Gastroesophageal sphincter (tissue), 4 donors: ENCODE measurements around the gene RTN4RL1. TPM values are rescaled to one million over a fixed set of nuclear protein-coding genes. Genes with fewer than 3 reads are reported as not detected.

Experiments used
- ATAC-seq: fragments of 150-250 bp; one replicate; pipeline ENCODE4 v1.9.1; 2016; ENCODE audit warnings: mild to moderate bottlenecking, moderate library complexity
- H3K27ac ChIP-seq, 4 donors: fragments of 200-600 bp; sonication (generic) in 3 of 4; 1 replicate in 3 of 4; 2 replicates in 1 of 4; pipeline ENCODE4 v1.5.1; 2016 to 2019
- H3K27me3 ChIP-seq: fragments of 200-600 bp; sonication (generic); one replicate; pipeline ENCODE4 v1.5.1; 2019
- H3K36me3 ChIP-seq, 2 donors: fragments of 200-600 bp; sonication (generic); one replicate each; pipeline ENCODE4 v1.5.1; 2019; ENCODE audit warnings: control low read depth in 1 of 2
- H3K4me1 ChIP-seq, 3 donors: fragments of 200-600 bp; sonication (generic); 1 replicate in 2 of 3; 2 replicates in 1 of 3; pipeline ENCODE4 v1.5.1; 2016 to 2019; ENCODE audit warnings: control low read depth in 2 of 3
- H3K4me3 ChIP-seq, 2 donors: fragments of 200-600 bp; sonication (generic); one replicate each; pipeline ENCODE4 v1.5.1; 2019; ENCODE audit warnings: mild to moderate bottlenecking in 1 of 2, moderate library complexity in 1 of 2
- H3K9me3 ChIP-seq, 3 donors: fragments of 200-600 bp; sonication (generic); one replicate each; pipeline ENCODE4 v1.5.1; 2017 to 2019; ENCODE audit warnings: control low read depth in 2 of 3
- CTCF ChIP-seq, 4 experiments: fragments of 200-600 bp in 2 of 4; fragments of 450-650 bp in 2 of 4; sonication (generic) in 1 of 4; IDR thresholded peaks; one replicate each; pipeline ENCODE4 v1.5.1; 2017 to 2019; ENCODE audit warnings: antibody characterized with exemption in 4 of 4, mild to moderate bottlenecking in 2 of 4, moderate library complexity in 2 of 4
- EP300 ChIP-seq: sonication (generic); formaldehyde crosslinking; IDR thresholded peaks from one replicate; pipeline ENCODE4 v1.6.1; 2017; ENCODE audit warnings: antibody characterized with exemption, mild to moderate bottlenecking
- POLR2A ChIP-seq, 2 donors: fragments of 450-650 bp; IDR thresholded peaks; one replicate each; pipeline ENCODE4 v1.6.1; 2017; ENCODE audit warnings: antibody characterized with exemption in 2 of 2, mild to moderate bottlenecking in 2 of 2, moderate library complexity in 1 of 2
- POLR2AphosphoS5 ChIP-seq: sonication (generic); formaldehyde crosslinking; IDR thresholded peaks from one replicate; pipeline ENCODE4 v1.6.1; 2017; ENCODE audit warnings: antibody characterized with exemption
- WGBS, 2 donors: methylation state at CpG; one replicate each; pipeline ENCODE4 v1.1.5; 2018; ENCODE audit warnings: low coverage in 1 of 2; 5-methylcytosine and 5-hydroxymethylcytosine counted together
- total RNA-seq, 4 donors: library from RNA; depleted of rRNA; stranded (reverse); fragments of >200 nt; gene quantifications; one replicate each; pipeline ENCODE4 v1.1.0, GENCODE V29; 2016

Gene RTN4RL1
- total RNA-seq, result under 1 TPM in 3 of 4 donors, not detected in 1; 0.58 to 0.81 (median 0.72) TPM

GRCh38 chr17:2025220-2025621 is at the start of gene RTN4RL1:
TSS of gene RTN4RL1 (minus strand) at chr17:2025334. CDS start at chr17:2024865, 469 bp downstream.
- Histone ChIP-seq H3K9me3 (no peaks in the 10 kb centered on the region), H3K27ac (peak within 1 kb of the TSS in 1 of 4 donors; percentile 55), H3K27me3 (peaks cover 74% of the 10 kb centered on the region), H3K36me3 (no peaks in the 10 kb centered on the region), H3K4me1 (peaks cover 0 to 41% (median 23%) of the 10 kb centered on the region in 3 donors), H3K4me3 (peak within 1 kb of the TSS; percentile 27 to 61)
- ATAC-seq, result peak; percentile 45
- TF ChIP-seq POLR2A (IDR thresholded peaks at IDR 0.05), result no peak
- no peak for TF ChIP-seq EP300
- no peak for TF ChIP-seq CTCF (IDR thresholded peaks at IDR 0.05)
- no peak for TF ChIP-seq POLR2AphosphoS5
- WGBS, 2 donors, result no CpG with 5 or more reads among the region's 47 CpGs

- peaks cover 0 to 78% of the 10 kb centered on the region in 2 donors for H3K36me3 ChIP-seq
- no CpG with 5 or more reads among the region's 10 CpGs for WGBS, 2 donors
- H3K27ac ChIP-seq, result peak overlapping the region in 3 of 4 donors; percentile 73 to 80 (median 78)
- no peak for ATAC-seq
- TF ChIP-seq POLR2AphosphoS5 (no peak), POLR2A (IDR thresholded peaks at IDR 0.05) (no peak), EP300 (no peak), CTCF (IDR thresholded peaks at IDR 0.05) (no peak)
- peaks cover 0 to 66% (median 39%) of the 10 kb centered on the region in 3 donors for H3K4me1 ChIP-seq
- no peaks in the 10 kb centered on the region for H3K27me3 ChIP-seq
- no peak overlapping the region for H3K4me3 ChIP-seq
- H3K9me3 ChIP-seq, result no peaks in the 10 kb centered on the region
Observed at GRCh38 chr17:2074919-2075318, 49.8 kb upstream of the RTN4RL1 start.

- H3K36me3 ChIP-seq, result peaks cover 0 to 70% of the 10 kb centered on the region in 2 donors
- 61% methylated on average over 7 of the region's 31 CpGs; no CpG with 5 or more reads in 1 of the 2 donors for WGBS, 2 donors
Observed at GRCh38 chr17:2071455-2072281, 46.5 kb upstream of the RTN4RL1 start.

GRCh38 chr17:2071024-2071385 is 45.9 kb upstream of the RTN4RL1 start:
- H3K27me3 ChIP-seq, result no peaks in the 10 kb centered on the region
- TF ChIP-seq POLR2AphosphoS5 (no peak), EP300 (no peak), POLR2A (IDR thresholded peaks at IDR 0.05) (no peak), CTCF (IDR thresholded peaks at IDR 0.05) (no peak)
- peaks cover 0 to 71% of the 10 kb centered on the region in 2 donors for H3K36me3 ChIP-seq
- no peaks in the 10 kb centered on the region for H3K9me3 ChIP-seq
- no peak overlapping the region for H3K4me3 ChIP-seq
- peak overlapping the region; percentile 15 to 85 (median 75) for H3K27ac ChIP-seq
- peaks cover 0 to 82% (median 56%) of the 10 kb centered on the region in 3 donors for H3K4me1 ChIP-seq
- 100% methylated on average over 1 of the region's 6 CpGs; no CpG with 5 or more reads in 1 of the 2 donors for WGBS, 2 donors
- no peak for ATAC-seq

More at GRCh38 chr17:2071455-2072281, 46.5 kb upstream of the RTN4RL1 start:
- Histone ChIP-seq H3K4me3 (no peak overlapping the region), H3K9me3 (no peaks in the 10 kb centered on the region), H3K4me1 (peaks cover 0 to 82% (median 58%) of the 10 kb centered on the region in 3 donors), H3K27ac (peak overlapping the region; percentile 15 to 85 (median 75)), H3K27me3 (no peaks in the 10 kb centered on the region)
- ATAC-seq, result peak; percentile 52
- TF ChIP-seq EP300, result no peak
- peak in 1 of 4 experiments; percentile 11 for TF ChIP-seq CTCF (IDR thresholded peaks at IDR 0.05)
- TF ChIP-seq POLR2AphosphoS5, result peak; percentile 30
